PC-3 (cell line): ENCODE results near the gene ZNF341.

Experiments
- CTCF ChIP-seq: fragments of 300-600 bp; sonication (generic); conservative IDR thresholded peaks from 2 replicates; pipeline ENCODE4 v1.5.1; 2017; ENCODE audit warnings: antibody characterized with exemption, low read depth, mild to moderate bottlenecking, low read length
- EZH2phosphoT487 ChIP-seq: fragments of 300-600 bp; sonication (generic); IDR thresholded peaks from 2 replicates; pipeline ENCODE4 v1.6.1; 2018; ENCODE audit warnings: mild to moderate bottlenecking, antibody characterized with exemption, low read length, borderline replicate concordance

DNA sequence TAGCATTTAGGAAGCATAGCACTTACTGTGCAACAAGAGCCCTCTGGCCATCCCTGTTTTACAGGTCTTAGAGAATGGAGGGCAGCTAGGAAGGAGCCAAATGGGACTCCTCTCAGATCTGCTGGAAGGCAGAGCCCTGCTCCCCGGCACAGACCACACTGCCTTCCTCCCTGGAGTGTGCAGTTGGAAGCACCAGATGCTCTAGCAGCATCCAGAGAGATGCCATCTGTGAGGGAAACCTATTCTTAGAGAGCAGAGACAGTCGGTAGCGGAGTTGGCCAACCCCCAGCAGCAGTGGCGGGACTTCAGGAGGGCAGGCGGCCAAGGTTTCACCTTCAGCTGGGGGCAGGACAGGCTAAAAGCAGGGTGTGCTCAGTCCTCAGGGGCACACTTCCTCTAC, 28.9 kb upstream of the ZNF341 start:
- no peak for TF ChIP-seq EZH2phosphoT487
- no peak for TF ChIP-seq CTCF
